ENCODE results near the gene MUC2. TPM values are rescaled to one million over a fixed set of nuclear protein-coding genes. Genes with fewer than 3 reads are reported as not detected.

MUC2 gene
- total and polyA plus RNA-seq, 8 donors = under 0.01 to 1,040 (median 0.45) TPM; not detected in 3

DNA sequence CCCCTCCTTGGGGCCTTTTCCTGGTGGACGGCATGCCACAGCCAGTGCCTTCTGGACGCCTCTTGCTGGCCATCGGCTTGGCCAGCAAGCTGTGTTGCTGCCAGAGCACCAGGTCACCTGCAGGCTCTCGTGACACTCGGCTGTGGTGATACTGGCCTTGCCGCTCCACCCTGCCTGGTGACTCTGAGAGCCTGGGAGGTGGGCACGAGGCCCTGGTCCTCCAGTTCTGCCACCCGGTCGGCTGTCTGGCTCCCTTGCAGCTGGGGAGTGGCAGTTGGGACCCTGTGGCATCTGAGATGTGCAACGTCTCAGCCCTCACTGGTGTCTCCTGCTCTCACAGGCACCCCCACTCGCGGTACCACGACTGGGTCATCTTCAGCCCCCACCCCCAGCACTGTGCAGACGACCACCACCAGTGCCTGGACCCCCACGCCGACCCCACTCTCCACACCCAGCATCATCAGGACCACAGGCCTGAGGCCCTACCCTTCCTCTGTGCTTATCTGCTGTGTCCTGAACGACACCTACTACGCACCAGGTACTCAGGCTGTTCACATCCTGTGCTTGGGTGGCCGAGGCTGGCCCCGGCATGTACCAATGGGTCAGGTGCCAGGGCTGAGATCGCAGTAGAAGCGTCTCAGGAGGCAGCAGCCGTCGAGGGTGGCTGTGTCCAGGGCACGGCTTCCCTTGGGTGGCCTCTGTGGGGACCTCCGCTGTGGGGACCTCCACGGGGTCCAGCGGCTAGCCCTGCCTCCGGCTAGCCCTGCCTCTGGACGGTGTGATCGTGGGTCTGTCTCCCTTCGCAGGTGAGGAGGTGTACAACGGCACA, 26.0 kb downstream of the MUC2 start:
- DNase-seq = no peak
- no peak overlapping the region for H3K4me3 ChIP-seq
- no peaks in the 10 kb centered on the region for H3K27me3 ChIP-seq
- TF ChIP-seq POLR2AphosphoS5 (IDR thresholded peaks at IDR 0.05) = no peak
- TF ChIP-seq, protein P1, sequence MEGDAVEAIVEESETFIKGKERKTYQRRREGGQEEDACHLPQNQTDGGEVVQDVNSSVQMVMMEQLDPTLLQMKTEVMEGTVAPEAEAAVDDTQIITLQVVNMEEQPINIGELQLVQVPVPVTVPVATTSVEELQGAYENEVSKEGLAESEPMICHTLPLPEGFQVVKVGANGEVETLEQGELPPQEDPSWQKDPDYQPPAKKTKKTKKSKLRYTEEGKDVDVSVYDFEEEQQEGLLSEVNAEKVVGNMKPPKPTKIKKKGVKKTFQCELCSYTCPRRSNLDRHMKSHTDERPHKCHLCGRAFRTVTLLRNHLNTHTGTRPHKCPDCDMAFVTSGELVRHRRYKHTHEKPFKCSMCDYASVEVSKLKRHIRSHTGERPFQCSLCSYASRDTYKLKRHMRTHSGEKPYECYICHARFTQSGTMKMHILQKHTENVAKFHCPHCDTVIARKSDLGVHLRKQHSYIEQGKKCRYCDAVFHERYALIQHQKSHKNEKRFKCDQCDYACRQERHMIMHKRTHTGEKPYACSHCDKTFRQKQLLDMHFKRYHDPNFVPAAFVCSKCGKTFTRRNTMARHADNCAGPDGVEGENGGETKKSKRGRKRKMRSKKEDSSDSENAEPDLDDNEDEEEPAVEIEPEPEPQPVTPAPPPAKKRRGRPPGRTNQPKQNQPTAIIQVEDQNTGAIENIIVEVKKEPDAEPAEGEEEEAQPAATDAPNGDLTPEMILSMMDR (IDR thresholded peaks at IDR 0.05) = no peak
- no peak for TF ChIP-seq EP300 (IDR thresholded peaks at IDR 0.05)
- no peak for TF ChIP-seq POLR2A (IDR thresholded peaks at IDR 0.05)
- H3K27ac ChIP-seq = no peak overlapping the region
- no peaks in the 10 kb centered on the region for H3K36me3 ChIP-seq
- H3K9me3 ChIP-seq = no peaks in the 10 kb centered on the region
- 85 to 90% (median 89%) methylated on average over 21 to 33 of the region's 33 CpGs for WGBS, 5 donors
- H3K4me1 ChIP-seq = no peaks in the 10 kb centered on the region
- intact Hi-C loops (cut with DNase I; ENCODE audit: low total_unique reads) = no loop called here

- no peak overlapping the region for H3K4me3 ChIP-seq
- no peaks in the 10 kb centered on the region for H3K9me3 ChIP-seq
- no peaks in the 10 kb centered on the region for H3K4me1 ChIP-seq
- H3K27ac ChIP-seq = no peak overlapping the region
- DNase-seq = no peak
- no peaks in the 10 kb centered on the region for H3K27me3 ChIP-seq
- H3K36me3 ChIP-seq = no peaks in the 10 kb centered on the region
- intact Hi-C loops (cut with DNase I; ENCODE audit: low total_unique reads) = no loop called here
- 76 to 84% (median 82%) methylated on average over 24 to 50 of the region's 50 CpGs for WGBS, 5 donors
- TF ChIP-seq POLR2AphosphoS5 (IDR thresholded peaks at IDR 0.05) = no peak
- no peak for TF ChIP-seq POLR2A (IDR thresholded peaks at IDR 0.05)
- TF ChIP-seq EP300 (IDR thresholded peaks at IDR 0.05) = no peak
- TF ChIP-seq, protein P1 (IDR thresholded peaks at IDR 0.05) = no peak
Measured at GRCh38 chr11:1101318-1102089, 26.8 kb downstream of the MUC2 start.

- no peak overlapping the region for H3K4me3 ChIP-seq
- H3K9me3 ChIP-seq = no peaks in the 10 kb centered on the region
- no peaks in the 10 kb centered on the region for H3K36me3 ChIP-seq
- TF ChIP-seq POLR2AphosphoS5 (IDR thresholded peaks at IDR 0.05) = no peak
- TF ChIP-seq POLR2A (IDR thresholded peaks at IDR 0.05) = no peak
- TF ChIP-seq, protein P1 (IDR thresholded peaks at IDR 0.05) = no peak
- no peak for TF ChIP-seq EP300 (IDR thresholded peaks at IDR 0.05)
- no peak for DNase-seq
- H3K27ac ChIP-seq = no peak overlapping the region
- intact Hi-C loops (cut with DNase I; ENCODE audit: low total_unique reads) = no loop called here
- peaks cover 0 to 7% (median 0%) of the 10 kb centered on the region in 3 donors for H3K27me3 ChIP-seq
- H3K4me1 ChIP-seq = no peaks in the 10 kb centered on the region
- WGBS, 5 donors = 89 to 94% (median 92%) methylated on average over 22 to 31 of the region's 31 CpGs
Measured at GRCh38 chr11:1102221-1102971, 27.7 kb downstream of the MUC2 start.

- H3K27ac ChIP-seq = no peak overlapping the region
- intact Hi-C loops (cut with DNase I; ENCODE audit: low total_unique reads) = no loop called here
- 78 to 83% (median 80%) methylated on average over 4 to 12 of the region's 12 CpGs for WGBS, 5 donors
- no peak overlapping the region for H3K4me3 ChIP-seq
- H3K9me3 ChIP-seq = no peaks in the 10 kb centered on the region
- H3K4me1 ChIP-seq = no peaks in the 10 kb centered on the region
- no peak for TF ChIP-seq POLR2AphosphoS5 (IDR thresholded peaks at IDR 0.05)
- TF ChIP-seq POLR2A (IDR thresholded peaks at IDR 0.05) = no peak
- TF ChIP-seq EP300 (IDR thresholded peaks at IDR 0.05) = no peak
- TF ChIP-seq, protein P1 (IDR thresholded peaks at IDR 0.05) = no peak
- DNase-seq = no peak
- no peaks in the 10 kb centered on the region for H3K36me3 ChIP-seq
- H3K27me3 ChIP-seq = peaks cover 0 to 13% (median 2%) of the 10 kb centered on the region in 3 donors
Measured at GRCh38 chr11:1102996-1103395, 28.3 kb downstream of the MUC2 start.

Data from stomach (tissue), 9 donors.